GM13977 (cell line): Measurements from ENCODE around the gene SLC38A6.

Experiments
- DNase-seq: peaks from one replicate; pipeline ENCODE4 v3.0.0; 2012; ENCODE audit warnings: low spot score
- CTCF ChIP-seq: IDR thresholded peaks from 2 replicates; pipeline ENCODE4 v1.5.1; 2012; ENCODE audit warnings: mild to moderate bottlenecking, control low read depth; ENCODE audit not compliant: insufficient read depth; ENCODE audit errors: extremely low read depth, missing control alignments
- in situ Hi-C: fragments of 300-500 bp; cut with MboI; formaldehyde crosslinking; loops from one replicate; pipeline ENCODE4 v1.12.0; 2022; ENCODE audit warnings: low sequenced_read_pairs, low pct_unique_long_range_greater_than_20kb, mixed read lengths, inconsistent platforms; ENCODE audit not compliant: unreplicated experiment

SLC38A6 gene

GRCh38 chr14:60964904-60965303, 16.1 kb upstream of the SLC38A6 start:
- in situ Hi-C loops: no loop called here
- no peak for TF ChIP-seq CTCF
- DNase-seq: no peak

DNA sequence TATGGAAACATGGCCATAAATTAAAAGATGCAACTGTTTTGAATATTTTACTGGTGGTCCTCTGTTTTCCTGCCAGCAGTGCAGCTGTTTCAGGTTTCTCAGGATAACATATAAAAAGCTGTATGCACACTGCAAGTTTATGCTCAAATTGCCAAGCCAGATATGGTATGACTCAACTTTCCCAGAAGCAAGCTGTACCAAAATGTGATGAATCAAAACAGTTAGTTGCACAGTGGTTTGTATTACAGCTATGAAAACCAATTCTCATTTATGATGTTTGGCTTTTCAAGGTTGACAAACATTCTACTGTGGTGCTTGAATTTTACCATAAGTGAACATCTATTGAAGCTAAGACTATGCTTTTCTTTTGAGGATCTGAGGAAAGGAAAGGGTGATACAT, 15.6 kb upstream of the SLC38A6 start:
- in situ Hi-C loops: no loop called here
- DNase-seq: no peak
- no peak for TF ChIP-seq CTCF

- in situ Hi-C loops: no loop called here
- no peak for DNase-seq
- TF ChIP-seq CTCF: no peak
These were observed 12.9 kb upstream of the SLC38A6 start for GRCh38 chr14:60968099-60968498.

DNA sequence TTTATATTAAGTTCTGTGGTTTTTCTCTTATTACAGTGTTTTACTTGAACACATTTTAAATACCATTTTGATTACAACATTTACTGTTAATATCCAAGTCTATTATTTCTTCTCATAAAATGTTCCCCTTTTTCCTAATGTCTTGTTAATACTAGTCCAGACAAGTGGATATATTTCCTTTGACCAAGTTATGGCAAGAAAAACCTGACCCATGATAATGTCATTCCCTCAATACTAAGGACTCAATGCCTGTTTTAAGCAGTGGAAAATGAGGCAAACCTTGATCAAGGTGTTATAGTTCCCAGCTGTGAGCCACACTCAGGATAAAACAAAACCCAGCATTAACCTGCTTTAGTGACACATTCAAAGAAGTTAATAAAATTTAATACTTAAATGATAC, 12.4 kb upstream of the SLC38A6 start:
- in situ Hi-C loops: no loop called here
- no peak for TF ChIP-seq CTCF
- DNase-seq: no peak

GRCh38 chr14:60970146-60970545, 10.9 kb upstream of the SLC38A6 start:
- in situ Hi-C loops: no loop called here
- TF ChIP-seq CTCF: no peak
- no peak for DNase-seq

DNA sequence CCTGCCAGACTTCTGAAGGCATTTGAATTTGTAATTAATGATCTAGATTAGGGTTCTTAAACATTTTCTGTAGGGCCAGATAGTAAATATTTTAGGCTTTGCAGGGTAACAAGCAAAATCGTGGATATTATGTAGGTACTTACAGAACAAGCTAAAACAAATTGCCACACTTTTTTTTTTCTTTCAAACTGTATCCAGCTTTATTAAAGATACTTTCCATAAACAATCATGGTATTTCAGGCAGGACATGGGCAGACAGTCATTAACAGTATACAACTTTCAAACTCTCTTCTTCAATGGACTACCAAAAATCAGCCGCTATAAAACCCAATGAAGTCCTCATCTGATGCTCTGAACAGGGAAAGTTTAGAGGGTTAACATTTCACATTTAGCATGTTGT, 9.8 kb upstream of the SLC38A6 start:
- in situ Hi-C loops: no loop called here
- no peak for TF ChIP-seq CTCF
- DNase-seq: no peak

DNA sequence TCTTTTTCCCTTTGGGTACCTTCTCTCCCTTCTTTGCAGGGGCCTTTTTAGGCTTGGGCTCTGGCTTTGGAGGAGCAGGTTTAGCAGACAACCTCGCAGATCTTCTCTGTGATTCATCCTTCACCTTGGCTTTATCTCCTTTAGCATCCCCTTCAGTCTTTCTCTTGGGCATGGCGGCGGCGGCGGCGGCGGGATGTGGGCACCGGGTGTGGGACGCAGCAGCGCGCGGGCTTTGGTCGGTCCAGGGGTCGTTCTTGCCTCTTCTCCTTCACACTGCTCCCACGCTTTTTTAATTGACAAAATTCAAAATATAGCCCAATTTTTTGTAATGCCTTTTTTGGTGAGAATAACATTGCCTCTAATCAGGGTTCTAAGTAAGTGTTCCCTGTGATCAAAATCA, 8.8 kb upstream of the SLC38A6 start:
- no peak for DNase-seq
- in situ Hi-C loops: no loop called here
- no peak for TF ChIP-seq CTCF
